ENCODE measurements around the gene CADM2.

The CADM2 gene

DNA sequence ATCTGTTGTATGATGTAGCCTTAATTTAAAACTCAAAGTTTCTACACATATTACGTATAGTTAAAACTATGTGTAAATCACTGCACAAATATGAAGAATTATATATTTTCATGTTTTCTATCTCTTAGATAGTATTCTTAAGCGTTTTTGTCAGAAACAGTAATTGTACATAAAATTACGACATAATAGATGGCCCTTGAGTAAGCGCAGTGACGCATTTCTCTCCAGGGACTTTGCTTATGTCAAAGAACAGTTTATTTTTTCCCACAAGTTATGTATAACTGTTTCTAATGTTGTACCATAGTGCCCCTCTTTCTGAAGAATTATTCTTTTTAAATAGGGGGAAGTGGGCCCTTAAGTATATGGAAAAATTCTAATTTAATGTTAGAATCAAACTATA is 1098.2 kb downstream of the CADM2 start:
- Histone ChIP-seq H3K4me3 (ENCODE audit: low read depth, low read length) (no peak overlapping the region), H3K36me3 (ENCODE audit: control insufficient read depth in 2 of 2, insufficient read depth in 1 of 2, low read length in 2 of 2) (no peaks in the 10 kb centered on the region), H3K9me3 (ENCODE audit: control insufficient read depth, insufficient read depth, low read depth, low read length) (no peaks in the 10 kb centered on the region), H3K27ac (ENCODE audit: extremely low read depth, low read depth, low read length) (no peak overlapping the region), H3K4me1 (ENCODE audit: control insufficient read depth, insufficient read depth, low read length) (no peaks in the 10 kb centered on the region)
- TF ChIP-seq YY1 (tag by site-specific recombination; IDR thresholded peaks at IDR 0.05) (no peak), ZNF416 (tag by site-specific recombination; IDR thresholded peaks at IDR 0.05) (no peak), ZNF473 (tag by site-specific recombination; IDR thresholded peaks at IDR 0.05) (no peak), PRDM1 (tag by site-specific recombination; IDR thresholded peaks at IDR 0.05) (no peak), ZNF521 (tag by site-specific recombination; IDR thresholded peaks at IDR 0.05) (no peak), SETDB1 (IDR thresholded peaks at IDR 0.05; ENCODE audit: insufficient read length, low read length) (no peak), ZBTB17 (tag by site-specific recombination; IDR thresholded peaks at IDR 0.05) (no peak)
- TF ChIP-seq, protein P1, sequence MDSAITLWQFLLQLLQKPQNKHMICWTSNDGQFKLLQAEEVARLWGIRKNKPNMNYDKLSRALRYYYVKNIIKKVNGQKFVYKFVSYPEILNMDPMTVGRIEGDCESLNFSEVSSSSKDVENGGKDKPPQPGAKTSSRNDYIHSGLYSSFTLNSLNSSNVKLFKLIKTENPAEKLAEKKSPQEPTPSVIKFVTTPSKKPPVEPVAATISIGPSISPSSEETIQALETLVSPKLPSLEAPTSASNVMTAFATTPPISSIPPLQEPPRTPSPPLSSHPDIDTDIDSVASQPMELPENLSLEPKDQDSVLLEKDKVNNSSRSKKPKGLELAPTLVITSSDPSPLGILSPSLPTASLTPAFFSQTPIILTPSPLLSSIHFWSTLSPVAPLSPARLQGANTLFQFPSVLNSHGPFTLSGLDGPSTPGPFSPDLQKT (IDR thresholded peaks at IDR 0.05; ENCODE audit: borderline replicate concordance, low read depth, low read length) = no peak
- ChIA-PET POLR2A (no interaction called here), CTCF (no interaction called here)

DNA sequence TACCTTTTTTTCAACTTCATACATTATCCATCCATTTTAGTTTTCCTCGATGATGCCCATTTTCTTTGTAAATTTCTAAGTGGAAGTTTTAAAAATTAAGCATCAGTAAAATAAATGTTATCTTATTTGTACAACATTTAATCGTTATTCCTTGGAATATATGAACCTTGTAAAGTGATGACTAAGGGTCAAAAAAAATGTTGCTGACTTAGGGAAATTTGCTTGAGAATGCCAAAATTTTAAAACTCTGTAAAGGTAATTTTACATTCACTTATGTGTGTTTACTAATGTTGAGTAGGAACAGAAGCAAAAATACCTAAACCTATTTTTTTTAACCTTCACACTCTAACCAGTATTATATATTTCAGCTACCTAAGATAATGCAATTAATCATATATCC is 1115.0 kb downstream of the CADM2 start:
- Histone ChIP-seq H3K36me3 (ENCODE audit: control insufficient read depth in 2 of 2, insufficient read depth in 1 of 2, low read length in 2 of 2) (no peaks in the 10 kb centered on the region), H3K4me3 (ENCODE audit: low read depth, low read length) (no peak overlapping the region), H3K4me1 (ENCODE audit: control insufficient read depth, insufficient read depth, low read length) (no peaks in the 10 kb centered on the region), H3K9me3 (ENCODE audit: control insufficient read depth, insufficient read depth, low read depth, low read length) (no peaks in the 10 kb centered on the region), H3K27ac (ENCODE audit: extremely low read depth, low read depth, low read length) (no peak overlapping the region)
- no peak for TF ChIP-seq ZNF555 (tag by site-specific recombination; conservative IDR thresholded peaks at IDR 0.05)
- TF ChIP-seq SALL2 (tag by site-specific recombination; IDR thresholded peaks at IDR 0.05; ENCODE audit: borderline replicate concordance) = no peak
- TF ChIP-seq ZNF610 (tag by site-specific recombination; IDR thresholded peaks at IDR 0.05; ENCODE audit: borderline replicate concordance) = no peak
- no peak for TF ChIP-seq ZNF138 (tag by site-specific recombination; IDR thresholded peaks at IDR 0.05; ENCODE audit: borderline replicate concordance)
- no peak for TF ChIP-seq SP2 (tag by site-specific recombination; IDR thresholded peaks at IDR 0.05)
- TF ChIP-seq, protein P2, sequence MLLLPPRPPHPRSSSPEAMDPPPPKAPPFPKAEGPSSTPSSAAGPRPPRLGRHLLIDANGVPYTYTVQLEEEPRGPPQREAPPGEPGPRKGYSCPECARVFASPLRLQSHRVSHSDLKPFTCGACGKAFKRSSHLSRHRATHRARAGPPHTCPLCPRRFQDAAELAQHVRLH (tag by site-specific recombination; IDR thresholded peaks at IDR 0.05) = no peak
- TF ChIP-seq, protein P3, sequence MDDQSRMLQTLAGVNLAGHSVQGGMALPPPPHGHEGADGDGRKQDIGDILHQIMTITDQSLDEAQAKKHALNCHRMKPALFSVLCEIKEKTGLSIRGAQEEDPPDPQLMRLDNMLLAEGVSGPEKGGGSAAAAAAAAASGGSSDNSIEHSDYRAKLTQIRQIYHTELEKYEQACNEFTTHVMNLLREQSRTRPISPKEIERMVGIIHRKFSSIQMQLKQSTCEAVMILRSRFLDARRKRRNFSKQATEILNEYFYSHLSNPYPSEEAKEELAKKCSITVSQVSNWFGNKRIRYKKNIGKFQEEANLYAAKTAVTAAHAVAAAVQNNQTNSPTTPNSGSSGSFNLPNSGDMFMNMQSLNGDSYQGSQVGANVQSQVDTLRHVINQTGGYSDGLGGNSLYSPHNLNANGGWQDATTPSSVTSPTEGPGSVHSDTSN (CRISPR knock-in tag; IDR thresholded peaks at IDR 0.05) = no peak
- TF ChIP-seq ZNF175 (tag by site-specific recombination; IDR thresholded peaks at IDR 0.05) = no peak
- TF ChIP-seq ZNF785 (tag by site-specific recombination; IDR thresholded peaks at IDR 0.05) = no peak
- TF ChIP-seq ZBTB1 (tag by site-specific recombination; IDR thresholded peaks at IDR 0.05) = no peak
- TF ChIP-seq, protein P4, sequence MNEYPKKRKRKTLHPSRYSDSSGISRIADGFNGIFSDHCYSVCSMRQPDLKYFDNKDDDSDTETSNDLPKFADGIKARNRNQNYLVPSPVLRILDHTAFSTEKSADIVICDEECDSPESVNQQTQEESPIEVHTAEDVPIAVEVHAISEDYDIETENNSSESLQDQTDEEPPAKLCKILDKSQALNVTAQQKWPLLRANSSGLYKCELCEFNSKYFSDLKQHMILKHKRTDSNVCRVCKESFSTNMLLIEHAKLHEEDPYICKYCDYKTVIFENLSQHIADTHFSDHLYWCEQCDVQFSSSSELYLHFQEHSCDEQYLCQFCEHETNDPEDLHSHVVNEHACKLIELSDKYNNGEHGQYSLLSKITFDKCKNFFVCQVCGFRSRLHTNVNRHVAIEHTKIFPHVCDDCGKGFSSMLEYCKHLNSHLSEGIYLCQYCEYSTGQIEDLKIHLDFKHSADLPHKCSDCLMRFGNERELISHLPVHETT (tag by site-specific recombination; IDR thresholded peaks at IDR 0.05) = no peak
- no peak for TF ChIP-seq TRIM28 (IDR thresholded peaks at IDR 0.05; ENCODE audit: borderline replicate concordance, low read length)
- TF ChIP-seq, protein P5, sequence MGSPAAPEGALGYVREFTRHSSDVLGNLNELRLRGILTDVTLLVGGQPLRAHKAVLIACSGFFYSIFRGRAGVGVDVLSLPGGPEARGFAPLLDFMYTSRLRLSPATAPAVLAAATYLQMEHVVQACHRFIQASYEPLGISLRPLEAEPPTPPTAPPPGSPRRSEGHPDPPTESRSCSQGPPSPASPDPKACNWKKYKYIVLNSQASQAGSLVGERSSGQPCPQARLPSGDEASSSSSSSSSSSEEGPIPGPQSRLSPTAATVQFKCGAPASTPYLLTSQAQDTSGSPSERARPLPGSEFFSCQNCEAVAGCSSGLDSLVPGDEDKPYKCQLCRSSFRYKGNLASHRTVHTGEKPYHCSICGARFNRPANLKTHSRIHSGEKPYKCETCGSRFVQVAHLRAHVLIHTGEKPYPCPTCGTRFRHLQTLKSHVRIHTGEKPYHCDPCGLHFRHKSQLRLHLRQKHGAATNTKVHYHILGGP (tag by site-specific recombination; IDR thresholded peaks at IDR 0.05) = no peak
- CTCF ChIA-PET = no interaction called here
- POLR2A ChIA-PET = no interaction called here
